ENCODE results near the gene ALOX12B.

DNA sequence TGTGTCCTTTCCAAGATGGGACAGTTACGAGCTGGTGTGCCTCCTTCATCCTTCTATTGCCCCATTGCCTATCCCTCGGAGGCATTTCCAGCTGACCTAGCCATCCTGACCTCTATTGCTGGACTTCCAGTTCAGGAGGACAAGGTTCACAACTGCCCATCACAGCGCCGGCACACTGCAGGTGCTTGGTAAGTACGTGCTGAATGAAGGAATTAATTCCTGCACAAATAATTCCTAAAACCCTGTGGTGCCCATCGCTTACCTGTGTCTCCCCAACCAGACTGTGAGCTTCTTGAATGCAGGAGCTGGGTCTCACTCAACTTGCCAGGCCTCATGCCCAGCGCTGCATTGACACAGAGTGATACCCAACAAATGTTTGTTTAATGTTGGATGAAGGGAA lies 35.7 kb downstream of the ALOX12B start:
- TF ChIP-seq GTF2F1 (IDR thresholded peaks at IDR 0.05; ENCODE audit: borderline replicate concordance, low read depth, low read length), result no peak
- no peak for TF ChIP-seq GABPA (IDR thresholded peaks at IDR 0.05; ENCODE audit: borderline replicate concordance, insufficient read depth, low read length)
- TF ChIP-seq SP1 (IDR thresholded peaks at IDR 0.05; ENCODE audit: low read depth, low read length), result no peak
